ENCODE measurements around the gene ORAI2. TPM values are rescaled to one million over a fixed set of nuclear protein-coding genes. Genes with fewer than 3 reads are reported as not detected.
"Not testable (repeated sequence)": the region's sequence is repeated elsewhere in the genome, so short reads cannot be mapped to it uniquely, and the experiment has no call there.

The ORAI2 gene
- total and polyA plus RNA-seq, 2 of the 4 experiments (the other 2 are of a cell fraction), result 52.0 to 58.3 TPM

- H4K5ac ChIP-seq (ENCODE audit: low read depth, low read length); BruUV-seq (replicated peaks); H2AK5ac ChIP-seq (ENCODE audit: low read depth, low read length); H2BK20ac ChIP-seq (ENCODE audit: low read depth, low read length); H3K27me3 ChIP-seq (ENCODE audit: control insufficient read depth, insufficient read depth, low read length); dilution Hi-C loops (cut with HindIII; ENCODE audit: low sequenced_read_pairs, unreplicated experiment); H3K23ac ChIP-seq (ENCODE audit: low read depth, low read length); POLR2A ChIA-PET (ENCODE audit: unreplicated experiment); in situ Hi-C loops (cut with MboI; ENCODE audit: low sequenced_read_pairs); H3K4ac ChIP-seq (ENCODE audit: low read depth, low read length); H2BK15ac ChIP-seq (ENCODE audit: low read depth, low read length); DNase-seq; H4K20me1 ChIP-seq (ENCODE audit: insufficient read depth, low read length); H4K8ac ChIP-seq (ENCODE audit: low read depth in 2 of 2, low read length in 2 of 2); H2BK120ac ChIP-seq (ENCODE audit: low read depth, low read length); H3K4me2 ChIP-seq (ENCODE audit: low read depth, low read length); H4K91ac ChIP-seq (ENCODE audit: insufficient read depth, low read depth, low read length); H3K4me1 ChIP-seq (ENCODE audit: control insufficient read depth, insufficient read depth, low read length); intact Hi-C loops (cut with micrococcal nuclease); H2AK9ac ChIP-seq (replicated peaks; ENCODE audit: low read depth, low read length, poor library complexity); H3K9me3 ChIP-seq (ENCODE audit: control insufficient read depth, insufficient read depth, low read length); H3K27ac ChIP-seq (ENCODE audit: insufficient read depth, low read length); H3K56ac ChIP-seq (ENCODE audit: extremely low read depth, insufficient read depth, low read length); H2AFZ ChIP-seq (replicated peaks; ENCODE audit: low read length, poor library complexity); H3K36me3 ChIP-seq (ENCODE audit: control insufficient read depth, insufficient read depth, low read length); H2BK5ac ChIP-seq (ENCODE audit: low read depth, low read length, poor library complexity, severe bottlenecking); H3K4me3 ChIP-seq (ENCODE audit: insufficient read depth, low read depth, low read length); H3K18ac ChIP-seq (ENCODE audit: low read depth, low read length); H3K9me1 ChIP-seq (ENCODE audit: insufficient read depth, low read length); ATAC-seq (ENCODE audit: low read depth); H3K9ac ChIP-seq (ENCODE audit: low read depth, low read length); H3K79me1 ChIP-seq (ENCODE audit: low read depth in 1 of 2, low read length in 2 of 2); H3K14ac ChIP-seq (replicated peaks; ENCODE audit: low read depth, low read length); CTCF ChIA-PET: not testable (repeated sequence)
- no CpG with 5 or more reads among the region's 5 CpGs for WGBS, 2 experiments (ENCODE audit: extremely low coverage in 2 of 2, insufficient read length in 1 of 2)
Measured at GRCh38 chr7:102497308-102497707, 63.9 kb downstream of the ORAI2 start.

- H3K4me3 ChIP-seq (ENCODE audit: insufficient read depth, low read depth, low read length); dilution Hi-C loops (cut with HindIII; ENCODE audit: low sequenced_read_pairs, unreplicated experiment); CTCF ChIA-PET; H3K4ac ChIP-seq (ENCODE audit: low read depth, low read length); H3K9me1 ChIP-seq (ENCODE audit: insufficient read depth, low read length); H3K56ac ChIP-seq (ENCODE audit: extremely low read depth, insufficient read depth, low read length); intact Hi-C loops (cut with micrococcal nuclease); H4K5ac ChIP-seq (ENCODE audit: low read depth, low read length); in situ Hi-C loops (cut with MboI; ENCODE audit: low sequenced_read_pairs); H2BK15ac ChIP-seq (ENCODE audit: low read depth, low read length); ATAC-seq (ENCODE audit: low read depth); H2BK5ac ChIP-seq (ENCODE audit: low read depth, low read length, poor library complexity, severe bottlenecking); H2AK9ac ChIP-seq (replicated peaks; ENCODE audit: low read depth, low read length, poor library complexity); H4K8ac ChIP-seq (ENCODE audit: low read depth in 2 of 2, low read length in 2 of 2); DNase-seq; H3K23ac ChIP-seq (ENCODE audit: low read depth, low read length); H4K91ac ChIP-seq (ENCODE audit: insufficient read depth, low read depth, low read length); H3K4me1 ChIP-seq (ENCODE audit: control insufficient read depth, insufficient read depth, low read length); H4K20me1 ChIP-seq (ENCODE audit: insufficient read depth, low read length); H3K79me1 ChIP-seq (ENCODE audit: low read depth in 1 of 2, low read length in 2 of 2); H3K4me2 ChIP-seq (ENCODE audit: low read depth, low read length); H3K9me3 ChIP-seq (ENCODE audit: control insufficient read depth, insufficient read depth, low read length); H3K14ac ChIP-seq (replicated peaks; ENCODE audit: low read depth, low read length); POLR2A ChIA-PET (ENCODE audit: unreplicated experiment); H2AFZ ChIP-seq (replicated peaks; ENCODE audit: low read length, poor library complexity); H2AK5ac ChIP-seq (ENCODE audit: low read depth, low read length); H2BK120ac ChIP-seq (ENCODE audit: low read depth, low read length); H3K27ac ChIP-seq (ENCODE audit: insufficient read depth, low read length); BruUV-seq (replicated peaks); H3K9ac ChIP-seq (ENCODE audit: low read depth, low read length); H2BK20ac ChIP-seq (ENCODE audit: low read depth, low read length); H3K27me3 ChIP-seq (ENCODE audit: control insufficient read depth, insufficient read depth, low read length); H3K36me3 ChIP-seq (ENCODE audit: control insufficient read depth, insufficient read depth, low read length); H3K18ac ChIP-seq (ENCODE audit: low read depth, low read length): not testable (repeated sequence)
- 80% methylated on average over 2 of the region's 16 CpGs; no CpG with 5 or more reads in 1 of the 2 experiments for WGBS, 2 experiments (ENCODE audit: extremely low coverage in 2 of 2, insufficient read length in 1 of 2)
Measured at GRCh38 chr7:102498321-102498720, 64.9 kb downstream of the ORAI2 start.

Data from IMR-90 (cell line).